K562 (cell line): ENCODE results near the gene LGI4.

ENCODE experiments used
- ATF2 ChIP-seq: sonication (generic); formaldehyde crosslinking; IDR thresholded peaks from 2 replicates; pipeline ENCODE4 v1.8.1; 2022; ENCODE audit warnings: missing genetic modification reagents
- BHLHE40 ChIP-seq: IDR thresholded peaks from 2 replicates; pipeline ENCODE4 v1.6.1; 2011; ENCODE audit warnings: low read length, improper control_type of control experiment
- CEBPB ChIP-seq: fragments of 450-650 bp; IDR thresholded peaks from 2 replicates; pipeline ENCODE4 v1.6.1; 2016; ENCODE audit warnings: missing genetic modification characterization, missing compliant biosample characterization
- CTCF ChIP-seq, 3 experiments: IDR thresholded peaks in 2 of 3; conservative IDR thresholded peaks in 1 of 3; 2 replicates each; pipeline ENCODE4 v1.5.1; 2011 to 2012; ENCODE audit warnings: low read length in 3 of 3, mild to moderate bottlenecking in 3 of 3, control low read depth in 2 of 3, improper control_type of control experiment in 1 of 3, inconsistent platforms in 1 of 3, low read depth in 1 of 3, mixed read lengths in 1 of 3, moderate library complexity in 1 of 3; ENCODE audit not compliant: insufficient read depth in 2 of 3
- E2F1 ChIP-seq: sonication (generic); formaldehyde crosslinking; IDR thresholded peaks from 2 replicates; pipeline ENCODE4 v1.8.1; 2023; ENCODE audit warnings: mild to moderate bottlenecking, missing genetic modification reagents, moderate library complexity
- E2F4 ChIP-seq: sonication (generic); formaldehyde crosslinking; IDR thresholded peaks from 2 replicates; pipeline ENCODE4 v1.8.0; 2022; ENCODE audit warnings: mild to moderate bottlenecking, low read depth, missing genetic modification reagents
- ELF1 ChIP-seq: fragments of 200-800 bp; sonication (Bioruptor generic); IDR thresholded peaks from 2 replicates; pipeline ENCODE4 v1.6.1; 2016; ENCODE audit warnings: missing genetic modification characterization, missing compliant biosample characterization
- HDAC2 ChIP-seq: fragments of 450-650 bp; IDR thresholded peaks from 2 replicates; pipeline ENCODE4 v1.6.1; 2016; ENCODE audit warnings: mild to moderate bottlenecking
- MAFF ChIP-seq: IDR thresholded peaks from 2 replicates; pipeline ENCODE4 v1.6.1; 2012; ENCODE audit warnings: low read length, improper control_type of control experiment
- RAD21 ChIP-seq, 2 experiments: fragments of 250-450 bp in 1 of 2; fragments of 450-650 bp in 1 of 2; sonication (Bioruptor Pico) in 1 of 2; formaldehyde crosslinking in 1 of 2; IDR thresholded peaks in 1 of 2; conservative IDR thresholded peaks in 1 of 2; 2 replicates each; pipeline versions ENCODE4 v1.4.0 to v1.8.0; 2020 to 2022; ENCODE audit warnings: mild to moderate bottlenecking in 2 of 2, moderate library complexity in 1 of 2
- ZNF197 ChIP-seq: fragments of 200-800 bp; sonication (Bioruptor generic); IDR thresholded peaks from 2 replicates; pipeline ENCODE4 v1.6.1; 2016; ENCODE audit warnings: low read depth, missing genetic modification characterization, missing compliant biosample characterization
- ZNF639 ChIP-seq, 2 experiments: fragments of 200-800 bp in 1 of 2; sonication (Bioruptor generic) in 1 of 2; sonication (generic) in 1 of 2; formaldehyde crosslinking in 1 of 2; IDR thresholded peaks in 1 of 2; conservative IDR thresholded peaks in 1 of 2; 2 replicates each; pipeline versions ENCODE4 v1.5.0 to v1.6.1; 2016 to 2020; ENCODE audit warnings: missing compliant biosample characterization in 1 of 2, missing genetic modification characterization in 1 of 2, missing genetic modification reagents in 1 of 2
- ZNF780A ChIP-seq: fragments of 250-450 bp; sonication (Bioruptor Pico); IDR thresholded peaks from 2 replicates; pipeline ENCODE4 v1.5.0; 2021; ENCODE audit warnings: mild to moderate bottlenecking

GRCh38 chr19:35125749-35126623 is 8.9 kb downstream of the LGI4 start:
- TF ChIP-seq ATF2 (CRISPR knock-in tag): no peak
- no peak for TF ChIP-seq E2F4 (CRISPR knock-in tag)
- no peak for TF ChIP-seq E2F1
- TF ChIP-seq MAFF: no peak
- no peak for TF ChIP-seq HDAC2
- no peak for TF ChIP-seq ZNF639 (CRISPR knock-in tag; conservative IDR thresholded peaks at IDR 0.05 in 1 of 2, IDR thresholded peaks at IDR 0.05 in 1 of 2)
- TF ChIP-seq CTCF (IDR thresholded peaks at IDR 0.05 in 2 of 3, conservative IDR thresholded peaks at IDR 0.05 in 1 of 3; ENCODE audit: insufficient read depth in 2 of 3, low read depth in 1 of 3, low read length in 3 of 3): no peak
- no peak for TF ChIP-seq ELF1 (tag)
- no peak for TF ChIP-seq CEBPB (tag)
- no peak for TF ChIP-seq ZNF780A (CRISPR knock-in tag)
- TF ChIP-seq ZNF197 (CRISPR knock-in tag): no peak
- no peak for TF ChIP-seq RAD21 (CRISPR knock-in tag; conservative IDR thresholded peaks at IDR 0.05 in 1 of 2, IDR thresholded peaks at IDR 0.05 in 1 of 2)
- no peak for TF ChIP-seq BHLHE40
